Panc1 (cell line): ENCODE data around the gene LAMB3. TPM values are rescaled to one million over a fixed set of nuclear protein-coding genes. Genes with fewer than 3 reads are reported as not detected.

Experiments used
- ATAC-seq: fragments of 200-7000 bp; cut with Tn5 transposase; 2 replicates; pipeline ENCODE4 v1.9.1; 2020; ENCODE audit warnings: mild to moderate bottlenecking, moderate library complexity
- BruUV-seq: library from RNA; stranded (reverse); fragments of 400-500 nt; replicated peaks from 2 replicates; lab custom pipeline; 2021; lab: Mats Ljungman, UMichigan
- CTCF ChIA-PET: fragments of 300-600 bp; sonication (Branson Sonifier 250); formaldehyde crosslinking; loops from one replicate; lab custom pipeline; 2022; ENCODE audit warnings: antibody characterized with exemption; lab: Charles Lee
- POLR2A ChIA-PET: fragments of 300-600 bp; sonication (Branson Sonifier 250); formaldehyde crosslinking; loops from one replicate; lab custom pipeline; 2022; ENCODE audit warnings: antibody characterized with exemption; lab: Charles Lee
- DNase-seq: peaks from one replicate; pipeline ENCODE4 v3.0.0-alpha.2; 2010; ENCODE audit warnings: low read depth, low spot score
- H3K27ac ChIP-seq: 2 replicates; pipeline ENCODE4 v1.5.1; 2011; ENCODE audit warnings: mild to moderate bottlenecking, low read length, inconsistent platforms
- H3K27me3 ChIP-seq: fragments of 200-500 bp; sonication (Bioruptor generic); 2 replicates; pipeline ENCODE4 v1.6.0; 2014; ENCODE audit warnings: low read length, inconsistent platforms; ENCODE audit not compliant: control insufficient read depth, insufficient read depth
- H3K36me3 ChIP-seq: fragments of 200-500 bp; sonication (Bioruptor generic); 2 replicates; pipeline ENCODE4 v1.5.1; 2014; ENCODE audit warnings: inconsistent platforms, mild to moderate bottlenecking, low read length, moderate library complexity; ENCODE audit not compliant: control insufficient read depth, insufficient read depth
- H3K4me1 ChIP-seq: 2 replicates; pipeline ENCODE4 v1.5.1; 2011; ENCODE audit warnings: inconsistent platforms, mild to moderate bottlenecking, low read length, moderate library complexity; ENCODE audit not compliant: control insufficient read depth, insufficient read depth
- H3K4me3 ChIP-seq, 2 experiments: 2 replicates each; pipeline ENCODE4 v1.5.1; 2011 to 2012; ENCODE audit warnings: low read depth in 2 of 2, low read length in 2 of 2, mild to moderate bottlenecking in 2 of 2, inconsistent platforms in 1 of 2, moderate library complexity in 1 of 2
- H3K9me3 ChIP-seq: fragments of 200-500 bp; sonication (Bioruptor generic); 2 replicates; pipeline ENCODE4 v1.5.1; 2014; ENCODE audit warnings: low read depth, mild to moderate bottlenecking, inconsistent platforms, low read length, moderate library complexity; ENCODE audit not compliant: control insufficient read depth, insufficient read depth
- POLR2AphosphoS5 ChIP-seq: IDR thresholded peaks from 2 replicates; pipeline ENCODE4 v1.6.1; 2012; ENCODE audit warnings: mild to moderate bottlenecking, low read depth, low read length, moderate library complexity
- SIN3A ChIP-seq: IDR thresholded peaks from 2 replicates; pipeline ENCODE4 v1.6.1; 2012; ENCODE audit warnings: low read depth, mild to moderate bottlenecking, low read length, moderate library complexity, borderline replicate concordance; ENCODE audit not compliant: insufficient read depth
- TCF7L2 ChIP-seq: IDR thresholded peaks from 2 replicates; pipeline ENCODE4 v1.6.1; 2011; ENCODE audit warnings: mild to moderate bottlenecking, low read depth, low read length, inconsistent platforms
- in situ Hi-C: cut with HindIII; loops from 2 replicates; pipeline ENCODE4 v1.10.0; 2016; ENCODE audit warnings: low sequenced_read_pairs, low pct_unique_long_range_greater_than_20kb
- intact Hi-C: fragments of 100-400 bp; cut with micrococcal nuclease; formaldehyde crosslinking; loops from one replicate; pipeline ENCODE4 v1.10.0; 2022; ENCODE audit not compliant: unreplicated experiment
- total RNA-seq: library from RNA; stranded (reverse); gene quantifications from one replicate; pipeline ENCODE4 v1.2.1, GENCODE V29; 2021; ENCODE audit not compliant: unreplicated experiment
- TF ChIP-seq, protein P1 (sequence below): fragments of 450-650 bp; IDR thresholded peaks from 2 replicates; pipeline ENCODE4 v1.5.1; 2017; ENCODE audit warnings: mild to moderate bottlenecking
- TF ChIP-seq, protein P2 (sequence below), 2 experiments: IDR thresholded peaks; 2 replicates each; pipeline ENCODE4 v1.6.1; 2011 to 2012; ENCODE audit warnings: low read depth in 2 of 2, control low read depth in 1 of 2, low read length in 1 of 2, mild to moderate bottlenecking in 1 of 2, moderate library complexity in 1 of 2; ENCODE audit not compliant: insufficient read depth in 1 of 2

Gene LAMB3
- total RNA-seq, 1 experiment from 2014 or later = 0.85 TPM

DNA sequence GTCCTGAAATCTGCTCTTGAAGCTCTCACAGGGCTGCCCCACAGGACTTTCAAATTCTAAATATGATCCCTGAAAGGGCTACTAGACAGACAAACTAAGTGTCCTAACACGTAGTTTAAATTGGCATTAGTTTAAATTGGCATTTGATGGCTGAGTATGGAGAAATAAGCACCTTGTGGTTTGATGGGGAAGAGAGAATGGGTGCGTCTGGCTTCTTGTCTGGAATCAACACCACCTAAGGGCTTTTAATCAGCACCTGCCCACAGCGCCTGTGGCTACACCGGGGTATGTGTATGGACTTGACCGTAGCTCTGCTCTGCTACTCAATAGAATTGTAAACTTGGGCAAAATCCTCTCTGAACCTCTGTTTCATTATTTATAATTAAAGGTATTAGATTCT, 5.7 kb upstream of the LAMB3 start:
- Histone ChIP-seq H3K4me1 (peaks cover under 1% of the 10 kb centered on the region), H3K4me3 (no peak overlapping the region), H3K9me3 (no peaks in the 10 kb centered on the region), H3K27ac (no peak overlapping the region), H3K27me3 (no peaks in the 10 kb centered on the region), H3K36me3 (no peaks in the 10 kb centered on the region)
- TF ChIP-seq SIN3A (no peak), POLR2AphosphoS5 (no peak), TCF7L2 (no peak)
- TF ChIP-seq, protein P1, sequence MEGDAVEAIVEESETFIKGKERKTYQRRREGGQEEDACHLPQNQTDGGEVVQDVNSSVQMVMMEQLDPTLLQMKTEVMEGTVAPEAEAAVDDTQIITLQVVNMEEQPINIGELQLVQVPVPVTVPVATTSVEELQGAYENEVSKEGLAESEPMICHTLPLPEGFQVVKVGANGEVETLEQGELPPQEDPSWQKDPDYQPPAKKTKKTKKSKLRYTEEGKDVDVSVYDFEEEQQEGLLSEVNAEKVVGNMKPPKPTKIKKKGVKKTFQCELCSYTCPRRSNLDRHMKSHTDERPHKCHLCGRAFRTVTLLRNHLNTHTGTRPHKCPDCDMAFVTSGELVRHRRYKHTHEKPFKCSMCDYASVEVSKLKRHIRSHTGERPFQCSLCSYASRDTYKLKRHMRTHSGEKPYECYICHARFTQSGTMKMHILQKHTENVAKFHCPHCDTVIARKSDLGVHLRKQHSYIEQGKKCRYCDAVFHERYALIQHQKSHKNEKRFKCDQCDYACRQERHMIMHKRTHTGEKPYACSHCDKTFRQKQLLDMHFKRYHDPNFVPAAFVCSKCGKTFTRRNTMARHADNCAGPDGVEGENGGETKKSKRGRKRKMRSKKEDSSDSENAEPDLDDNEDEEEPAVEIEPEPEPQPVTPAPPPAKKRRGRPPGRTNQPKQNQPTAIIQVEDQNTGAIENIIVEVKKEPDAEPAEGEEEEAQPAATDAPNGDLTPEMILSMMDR = no peak
- TF ChIP-seq, protein P2, sequence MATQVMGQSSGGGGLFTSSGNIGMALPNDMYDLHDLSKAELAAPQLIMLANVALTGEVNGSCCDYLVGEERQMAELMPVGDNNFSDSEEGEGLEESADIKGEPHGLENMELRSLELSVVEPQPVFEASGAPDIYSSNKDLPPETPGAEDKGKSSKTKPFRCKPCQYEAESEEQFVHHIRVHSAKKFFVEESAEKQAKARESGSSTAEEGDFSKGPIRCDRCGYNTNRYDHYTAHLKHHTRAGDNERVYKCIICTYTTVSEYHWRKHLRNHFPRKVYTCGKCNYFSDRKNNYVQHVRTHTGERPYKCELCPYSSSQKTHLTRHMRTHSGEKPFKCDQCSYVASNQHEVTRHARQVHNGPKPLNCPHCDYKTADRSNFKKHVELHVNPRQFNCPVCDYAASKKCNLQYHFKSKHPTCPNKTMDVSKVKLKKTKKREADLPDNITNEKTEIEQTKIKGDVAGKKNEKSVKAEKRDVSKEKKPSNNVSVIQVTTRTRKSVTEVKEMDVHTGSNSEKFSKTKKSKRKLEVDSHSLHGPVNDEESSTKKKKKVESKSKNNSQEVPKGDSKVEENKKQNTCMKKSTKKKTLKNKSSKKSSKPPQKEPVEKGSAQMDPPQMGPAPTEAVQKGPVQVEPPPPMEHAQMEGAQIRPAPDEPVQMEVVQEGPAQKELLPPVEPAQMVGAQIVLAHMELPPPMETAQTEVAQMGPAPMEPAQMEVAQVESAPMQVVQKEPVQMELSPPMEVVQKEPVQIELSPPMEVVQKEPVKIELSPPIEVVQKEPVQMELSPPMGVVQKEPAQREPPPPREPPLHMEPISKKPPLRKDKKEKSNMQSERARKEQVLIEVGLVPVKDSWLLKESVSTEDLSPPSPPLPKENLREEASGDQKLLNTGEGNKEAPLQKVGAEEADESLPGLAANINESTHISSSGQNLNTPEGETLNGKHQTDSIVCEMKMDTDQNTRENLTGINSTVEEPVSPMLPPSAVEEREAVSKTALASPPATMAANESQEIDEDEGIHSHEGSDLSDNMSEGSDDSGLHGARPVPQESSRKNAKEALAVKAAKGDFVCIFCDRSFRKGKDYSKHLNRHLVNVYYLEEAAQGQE (IDR thresholded peaks at IDR 0.05; ENCODE audit: insufficient read depth in 1 of 2, low read depth in 2 of 2, low read length in 1 of 2) = no peak
- in situ Hi-C loops (no loop called here), intact Hi-C loops (no loop called here)
- ATAC-seq = no peak
- ChIA-PET POLR2A (no interaction called here), CTCF (interaction anchor here (0.7 kb wide), 1 partner anchor 657 kb away, joined by 3 read pairs; no protein-coding TSS in a partner anchor)
- no TSS peak for BruUV-seq
- no peak for DNase-seq

DNA sequence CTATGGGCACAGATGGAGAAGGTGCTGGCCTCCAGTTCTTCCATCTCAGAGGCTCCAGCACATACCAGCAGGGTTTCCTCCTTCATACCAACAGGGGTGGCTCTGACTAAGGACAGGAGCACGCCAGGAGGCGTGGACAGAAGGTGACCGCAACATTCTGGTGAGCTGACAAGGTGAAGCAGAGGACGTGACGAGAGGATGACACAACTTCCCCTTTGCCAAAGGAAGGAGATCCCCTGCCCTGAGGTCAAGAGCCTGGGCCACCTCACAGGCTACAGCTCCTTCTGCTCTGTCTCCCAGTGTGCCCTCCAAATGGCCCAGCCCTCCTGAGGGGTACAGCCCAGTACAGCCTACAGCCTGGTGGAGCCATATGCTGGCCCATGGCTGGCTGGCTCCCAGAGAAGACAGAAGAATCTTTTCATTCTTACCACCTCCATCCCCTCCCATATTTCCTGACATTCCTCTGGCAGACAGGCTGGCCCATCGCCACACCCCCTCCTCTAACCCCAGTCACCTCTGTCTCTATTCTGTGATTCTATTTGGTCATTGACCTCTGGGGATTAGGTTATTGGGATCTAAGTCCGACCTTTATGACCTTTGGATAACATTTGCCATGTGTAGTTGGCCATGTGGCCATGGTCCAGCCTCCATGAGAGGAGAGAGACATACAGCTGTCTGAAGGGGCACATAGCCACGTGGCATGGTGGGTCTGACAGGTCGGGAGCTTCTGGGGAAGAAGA, 5.1 kb upstream of the LAMB3 start:
- Histone ChIP-seq H3K4me3 (no peak overlapping the region), H3K36me3 (no peaks in the 10 kb centered on the region), H3K27me3 (no peaks in the 10 kb centered on the region), H3K4me1 (peaks cover 5% of the 10 kb centered on the region), H3K9me3 (no peaks in the 10 kb centered on the region), H3K27ac (no peak overlapping the region)
- intact Hi-C loops = no loop called here
- CTCF ChIA-PET = interaction anchor here (0.7 kb wide), 1 partner anchor 657 kb away, joined by 3 read pairs; no protein-coding TSS in a partner anchor
- BruUV-seq = no TSS peak
- DNase-seq (no peak), ATAC-seq (0 out of 2 replicates have a peak, but pooled peaks have one; percentile 23)
- POLR2A ChIA-PET = no interaction called here
- TF ChIP-seq, protein P1 = no peak
- TF ChIP-seq, protein P2 (IDR thresholded peaks at IDR 0.05; ENCODE audit: insufficient read depth in 1 of 2, low read depth in 2 of 2, low read length in 1 of 2) = no peak
- TF ChIP-seq TCF7L2 (no peak), POLR2AphosphoS5 (no peak), SIN3A (no peak)
- in situ Hi-C loops = no loop called here
